ENCODE measurements around the gene LIMA1.

The LIMA1 gene

DNA sequence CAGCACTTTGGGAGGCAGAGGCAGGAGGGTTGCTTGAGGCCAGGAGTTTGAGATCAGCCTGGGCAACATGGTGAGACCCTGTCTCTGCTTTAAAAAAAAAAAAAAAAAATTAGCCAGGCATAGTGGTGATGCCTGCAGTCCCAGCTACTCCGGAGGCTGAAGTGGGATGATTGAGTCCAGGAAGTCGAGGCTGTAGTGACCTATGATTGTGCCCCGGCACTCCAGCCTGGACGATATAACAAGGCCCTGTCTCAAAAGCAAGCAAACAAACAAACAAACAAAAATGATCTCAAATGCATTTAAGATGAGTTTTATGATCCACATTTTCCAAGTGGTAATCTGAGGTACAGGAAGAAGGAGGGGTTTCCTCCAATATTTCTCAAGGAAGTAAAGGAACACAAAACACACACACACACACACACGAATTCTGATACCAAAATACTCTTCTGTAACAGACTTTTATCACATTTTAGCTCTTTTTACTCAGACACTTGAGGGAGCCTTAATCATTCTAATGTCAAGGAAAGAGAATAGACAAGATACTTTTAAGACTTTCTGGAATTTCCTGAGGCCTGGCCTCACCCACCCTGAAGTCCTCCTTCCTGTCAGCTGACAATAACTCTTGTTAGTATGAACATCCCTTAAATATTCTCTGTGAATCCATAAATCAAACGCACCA lies 71.8 kb downstream of the LIMA1 start:
- DNase-seq (ENCODE audit: low spot score): no peak
- no peak for TF ChIP-seq CTCF (IDR thresholded peaks at IDR 0.05; ENCODE audit: extremely low read depth, missing control alignments)

- DNase-seq (ENCODE audit: low spot score): no peak
- no peak for TF ChIP-seq CTCF (IDR thresholded peaks at IDR 0.05; ENCODE audit: extremely low read depth, missing control alignments)
Observed at GRCh38 chr12:50207424-50207823, 75.9 kb downstream of the LIMA1 start.

DNA sequence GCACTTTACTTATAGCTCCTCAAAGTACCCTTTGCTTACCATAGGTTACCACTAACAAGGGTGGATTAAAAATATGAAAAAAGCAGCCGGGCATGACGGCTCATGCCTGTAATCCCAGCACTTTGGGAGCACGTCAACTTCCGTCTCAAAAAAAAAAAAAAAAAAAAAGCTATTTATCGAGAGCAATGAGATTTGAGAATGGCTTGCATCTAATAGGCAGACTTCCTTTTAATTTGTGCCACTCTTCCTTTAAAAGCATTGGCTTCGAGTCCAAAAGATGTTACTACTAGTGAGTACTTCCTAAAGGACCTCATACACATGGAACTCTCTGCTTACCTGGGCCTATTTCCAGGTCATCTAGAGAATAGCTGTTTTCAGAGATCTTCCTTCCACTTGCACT lies 77.7 kb downstream of the LIMA1 start:
- TF ChIP-seq CTCF (IDR thresholded peaks at IDR 0.05; ENCODE audit: extremely low read depth, missing control alignments): no peak
- DNase-seq (ENCODE audit: low spot score): no peak

GRCh38 chr12:50203691-50204090 lies 79.6 kb downstream of the LIMA1 start:
- TF ChIP-seq CTCF (IDR thresholded peaks at IDR 0.05; ENCODE audit: extremely low read depth, missing control alignments): no peak
- DNase-seq (ENCODE audit: low spot score): no peak

DNA sequence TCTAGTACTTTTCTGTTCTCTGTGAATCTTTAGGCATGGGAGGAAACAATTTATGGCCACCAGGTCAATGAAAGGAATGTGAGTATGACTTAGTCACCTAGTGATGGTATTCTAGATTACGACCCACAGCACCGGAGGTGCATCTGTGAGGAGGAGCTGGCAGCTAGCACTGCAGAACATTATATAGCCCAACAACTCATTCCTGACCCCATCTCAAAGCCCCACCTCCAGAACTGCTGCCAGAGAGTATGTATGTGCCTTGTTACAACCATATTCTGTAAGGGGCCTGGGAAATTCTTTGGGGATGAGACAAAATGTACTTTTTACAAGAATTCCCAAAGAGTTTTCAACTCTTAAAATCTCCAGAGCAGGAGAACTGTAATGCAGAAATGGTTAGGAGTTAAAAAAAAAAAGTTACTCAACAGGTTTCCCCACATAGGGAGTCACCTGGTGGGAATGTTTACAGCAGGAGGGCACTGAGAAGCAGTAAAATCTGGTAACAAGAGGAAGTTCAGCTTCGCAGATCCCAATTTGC lies 81.3 kb downstream of the LIMA1 start:
- no peak for TF ChIP-seq CTCF (IDR thresholded peaks at IDR 0.05; ENCODE audit: extremely low read depth, missing control alignments)
- no peak for DNase-seq (ENCODE audit: low spot score)

DNA sequence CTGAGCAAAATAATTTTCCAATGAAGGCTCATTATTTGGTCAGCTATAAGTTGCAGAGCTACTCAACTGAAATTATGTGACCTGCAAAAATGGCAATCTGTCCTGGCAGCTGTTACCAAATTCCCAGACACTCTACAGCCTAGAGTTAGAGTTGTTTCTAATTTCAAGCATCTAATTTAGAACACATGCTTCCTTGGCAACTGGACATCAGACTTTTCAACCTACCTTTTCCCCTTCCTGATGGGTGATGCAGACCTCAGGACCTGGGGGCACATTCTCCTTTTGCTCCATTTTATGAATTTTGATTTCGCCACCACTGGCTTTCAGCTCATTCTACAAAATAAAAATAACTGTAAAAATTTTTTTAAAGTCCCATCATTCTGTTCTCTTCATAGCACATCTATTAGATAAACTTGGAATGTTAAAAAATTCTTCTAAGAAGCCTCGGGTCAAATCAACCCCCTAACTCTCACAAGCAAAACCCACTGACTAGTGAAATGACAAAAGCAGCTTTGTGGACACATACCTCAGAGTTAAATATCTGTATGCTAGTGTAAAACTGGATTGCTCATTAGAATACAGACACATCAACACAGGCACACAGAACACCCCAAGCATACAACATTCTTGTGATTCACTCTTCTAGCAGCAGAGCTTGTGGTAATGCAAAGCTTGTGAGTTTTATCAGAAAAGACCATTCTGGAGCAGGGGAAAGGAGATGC lies 82.6 kb downstream of the LIMA1 start:
- no peak for TF ChIP-seq CTCF (IDR thresholded peaks at IDR 0.05; ENCODE audit: extremely low read depth, missing control alignments)

GRCh38 chr12:50198829-50199228 lies 84.5 kb downstream of the LIMA1 start:
- TF ChIP-seq CTCF (IDR thresholded peaks at IDR 0.05; ENCODE audit: extremely low read depth, missing control alignments): no peak
- no peak for DNase-seq (ENCODE audit: low spot score)

More for the DNA sequence above, 82.6 kb downstream of the LIMA1 start:
- no peak for DNase-seq (ENCODE audit: low spot score)
